NCI-H524 treated with DMSO at 0.1 percent for 48 hours (cell line): ENCODE data around the gene SEC23IP.
"Not testable (repeated sequence)": the region's sequence is repeated elsewhere in the genome, so short reads cannot be mapped to it uniquely, and the experiment has no call there.

Experiments
- DNase-seq: peaks from one replicate; lab custom pipeline; 2025; lab: John Stamatoyannopoulos, UW

SEC23IP gene

DNA sequence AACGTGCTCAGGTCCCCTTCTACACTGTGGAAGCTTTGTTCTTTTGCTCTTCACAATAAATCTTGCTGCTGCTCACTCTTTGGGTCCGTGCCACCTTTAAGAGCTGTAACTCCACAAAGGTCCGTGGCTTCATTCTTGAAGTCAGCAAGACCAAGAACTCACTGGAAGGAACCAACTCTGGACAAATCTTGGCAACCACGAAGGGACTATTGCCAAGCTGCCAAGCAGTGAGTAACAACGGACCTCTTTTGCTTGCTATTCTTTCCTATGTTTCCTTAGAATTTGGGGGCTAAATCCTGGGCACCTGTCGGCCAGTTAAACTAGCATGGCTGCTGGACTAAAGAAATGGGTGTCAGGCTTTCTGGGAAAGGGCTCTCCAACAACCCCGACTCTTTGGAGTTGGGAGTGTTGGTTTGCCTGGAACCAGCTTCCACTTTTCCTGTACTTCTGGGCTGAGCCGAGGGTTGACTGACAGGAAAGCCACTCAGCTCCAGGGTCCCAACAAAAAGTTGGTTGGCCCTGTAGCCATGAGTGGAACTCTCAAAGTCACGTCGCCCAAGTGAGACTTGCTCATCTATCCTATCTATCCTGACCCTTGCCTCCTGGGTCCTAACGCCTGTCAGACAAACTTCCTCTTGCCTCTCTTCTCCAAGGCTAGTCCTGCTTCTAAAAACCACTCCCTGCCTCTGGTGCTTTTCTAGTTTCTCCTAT, 8.5 kb upstream of the SEC23IP start:
- not testable (repeated sequence) for DNase-seq

DNA sequence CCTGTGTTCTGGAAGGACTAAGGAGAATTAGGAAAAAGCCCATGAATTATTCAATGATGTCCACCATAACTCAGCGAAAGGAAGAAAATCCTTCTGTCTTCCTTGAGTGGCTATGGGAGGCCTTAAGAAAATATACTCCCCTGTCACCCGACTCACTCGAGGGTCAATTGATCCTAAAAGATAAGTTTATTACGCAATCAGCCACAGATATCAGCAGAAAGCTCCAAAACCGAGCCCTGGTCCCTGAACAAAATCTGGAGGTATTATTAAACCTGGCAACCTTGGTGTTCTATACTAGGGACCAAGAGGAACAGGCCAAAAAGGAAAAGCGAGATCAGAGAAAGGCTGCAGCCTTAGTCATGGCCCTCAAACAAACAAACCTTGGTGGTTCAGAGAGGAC, 6.5 kb upstream of the SEC23IP start:
- not testable (repeated sequence) for DNase-seq

DNA sequence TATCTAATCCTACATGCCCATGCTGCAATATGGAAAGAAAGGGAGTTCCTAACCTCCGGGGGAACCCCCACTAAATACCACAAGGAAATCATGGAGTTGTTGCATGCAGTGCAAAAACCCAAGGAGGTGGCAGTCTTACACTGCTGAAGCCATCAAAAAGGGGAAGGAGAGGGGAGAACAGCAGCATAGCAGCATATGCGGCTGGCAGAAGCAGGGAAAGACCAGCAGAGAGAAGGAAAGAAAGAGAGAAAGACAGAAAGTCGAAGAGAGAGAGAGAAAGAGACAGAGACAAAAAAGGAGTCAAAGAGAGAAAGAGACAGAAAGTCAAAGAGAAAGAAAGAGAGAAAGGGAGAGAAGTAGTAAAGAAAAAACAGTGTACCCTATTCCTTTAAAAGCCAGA, 3.8 kb upstream of the SEC23IP start:
- DNase-seq: not testable (repeated sequence)

DNA sequence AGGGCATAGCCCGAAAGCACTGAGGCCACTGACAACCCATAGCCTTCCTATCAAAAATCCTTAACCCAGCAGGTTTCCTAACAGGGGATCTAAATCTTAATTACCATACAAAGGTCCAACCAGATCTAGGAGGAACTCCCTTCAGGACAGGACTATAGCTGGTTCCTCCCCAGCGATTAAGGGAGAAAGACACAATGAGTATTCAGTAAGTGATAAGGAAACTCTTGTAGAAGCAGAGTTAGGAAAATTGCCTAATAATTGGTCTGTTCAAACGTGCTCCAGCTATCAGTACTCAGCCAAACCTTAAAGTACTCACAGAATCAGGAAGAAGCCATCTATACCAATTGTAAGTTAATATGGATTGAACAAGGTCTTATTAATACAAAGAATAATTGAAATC, 3.3 kb upstream of the SEC23IP start:
- not testable (repeated sequence) for DNase-seq

DNA sequence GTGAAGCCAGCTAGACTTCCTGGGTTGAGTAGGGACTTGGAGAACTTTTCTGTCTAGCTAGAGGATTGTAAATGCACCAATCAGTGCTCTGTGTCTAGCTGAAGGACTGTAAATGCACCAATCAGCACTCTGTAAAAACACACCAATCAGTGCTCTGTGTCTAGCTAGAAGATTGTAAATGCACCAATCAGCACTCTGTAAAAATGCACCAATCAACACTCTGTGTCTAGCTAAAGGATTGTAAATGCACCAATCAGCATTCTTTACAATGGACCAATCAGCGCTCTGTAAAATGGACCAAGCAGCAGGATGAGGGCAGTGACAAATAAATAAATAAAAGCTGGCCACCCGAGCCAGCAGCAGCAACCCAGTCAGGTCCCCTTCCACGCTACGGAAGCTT, 2.2 kb upstream of the SEC23IP start:
- not testable (repeated sequence) for DNase-seq

DNA sequence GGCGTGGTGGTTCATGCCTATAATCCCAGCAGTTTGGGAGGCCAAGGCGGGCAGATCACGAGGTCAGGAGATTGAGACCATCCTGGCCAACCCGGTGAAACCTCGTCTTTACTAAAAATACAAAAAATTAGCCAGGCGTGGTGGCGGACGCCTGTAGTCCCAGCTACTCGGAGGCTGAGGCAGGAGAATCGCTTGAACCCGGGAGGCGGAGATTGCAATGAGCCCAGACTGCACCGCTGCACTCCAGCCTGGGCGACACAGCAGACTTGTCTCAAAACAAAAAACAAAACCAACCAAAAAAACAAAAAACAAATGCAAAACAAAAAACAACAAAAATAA, 712 bp upstream of the SEC23IP start:
- DNase-seq: not testable (repeated sequence)

DNA sequence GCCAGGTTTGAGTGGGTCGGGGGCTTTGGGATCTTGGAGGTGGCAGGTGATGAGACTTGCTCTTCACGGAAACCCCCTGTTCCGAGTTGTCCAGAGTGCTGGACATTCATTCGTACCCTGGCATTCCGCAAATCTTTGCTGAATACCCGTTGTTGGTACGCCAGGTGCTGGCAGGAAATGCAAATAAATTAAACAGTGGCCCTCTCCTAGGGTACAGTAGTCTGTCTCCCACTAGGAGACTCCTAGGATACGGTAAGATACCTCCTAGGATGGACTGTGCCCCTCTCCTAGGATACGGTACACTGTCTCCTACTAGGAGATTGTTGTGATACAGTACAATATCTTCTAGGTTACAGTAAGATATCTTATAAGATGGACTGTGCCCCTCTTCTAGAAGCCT, 544 bp downstream of the SEC23IP start:
- no peak for DNase-seq

DNA sequence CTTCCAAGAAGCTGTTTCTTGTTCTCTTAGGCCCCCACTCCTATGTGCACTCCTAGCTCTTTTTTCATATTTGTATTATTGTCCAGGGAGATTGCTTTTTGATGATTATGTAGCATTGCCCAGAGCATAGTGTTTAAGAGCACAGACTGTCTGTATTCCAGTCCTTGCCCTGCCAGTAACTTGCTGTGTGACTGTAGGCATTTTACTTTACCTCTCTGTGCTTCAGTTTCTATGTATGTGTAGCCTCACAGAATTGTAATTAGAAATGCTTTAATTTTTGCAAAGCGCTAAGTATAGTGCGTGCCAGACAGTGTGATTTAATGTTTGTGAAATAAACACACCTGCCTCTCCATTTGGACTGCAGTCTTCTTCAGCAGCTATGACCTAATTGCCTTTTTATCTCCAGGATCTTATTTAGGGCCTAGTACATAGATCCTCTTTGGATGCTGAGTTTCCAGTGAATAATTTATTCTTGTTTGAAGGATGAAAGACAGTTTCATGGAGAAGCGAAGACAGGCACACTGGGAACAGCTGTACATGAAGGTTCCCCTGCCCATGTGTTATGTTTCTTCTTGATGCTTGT, 1.4 kb downstream of the SEC23IP start:
- no peak for DNase-seq

DNA sequence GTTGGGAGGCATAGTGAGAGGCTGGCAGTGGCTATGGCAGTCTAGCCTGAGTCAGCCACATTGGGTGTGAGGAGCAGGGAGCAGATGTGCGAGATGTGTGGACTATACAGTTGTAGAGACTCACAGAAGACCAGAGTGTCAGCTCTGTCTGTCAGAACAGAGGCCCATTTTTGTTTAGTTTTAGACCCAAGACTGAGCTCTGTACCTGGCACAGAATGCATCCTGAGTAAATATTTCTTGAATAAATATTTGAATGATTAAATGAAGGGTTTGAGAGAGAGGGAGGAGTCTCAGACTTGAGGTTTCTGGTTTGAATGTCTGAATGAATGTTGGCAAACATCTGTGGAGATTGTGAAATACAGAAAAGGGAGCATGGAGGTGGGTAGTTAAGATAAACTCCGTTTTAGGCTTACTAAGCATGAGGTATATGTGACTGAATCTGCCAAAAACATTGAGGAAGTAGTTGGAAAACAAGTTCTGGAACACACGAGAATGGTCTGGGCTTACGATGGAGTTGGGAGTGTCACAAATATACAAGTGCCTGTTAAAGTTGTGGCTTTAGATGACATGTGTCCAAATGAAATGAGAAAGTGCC, 3.6 kb downstream of the SEC23IP start:
- no peak for DNase-seq

DNA sequence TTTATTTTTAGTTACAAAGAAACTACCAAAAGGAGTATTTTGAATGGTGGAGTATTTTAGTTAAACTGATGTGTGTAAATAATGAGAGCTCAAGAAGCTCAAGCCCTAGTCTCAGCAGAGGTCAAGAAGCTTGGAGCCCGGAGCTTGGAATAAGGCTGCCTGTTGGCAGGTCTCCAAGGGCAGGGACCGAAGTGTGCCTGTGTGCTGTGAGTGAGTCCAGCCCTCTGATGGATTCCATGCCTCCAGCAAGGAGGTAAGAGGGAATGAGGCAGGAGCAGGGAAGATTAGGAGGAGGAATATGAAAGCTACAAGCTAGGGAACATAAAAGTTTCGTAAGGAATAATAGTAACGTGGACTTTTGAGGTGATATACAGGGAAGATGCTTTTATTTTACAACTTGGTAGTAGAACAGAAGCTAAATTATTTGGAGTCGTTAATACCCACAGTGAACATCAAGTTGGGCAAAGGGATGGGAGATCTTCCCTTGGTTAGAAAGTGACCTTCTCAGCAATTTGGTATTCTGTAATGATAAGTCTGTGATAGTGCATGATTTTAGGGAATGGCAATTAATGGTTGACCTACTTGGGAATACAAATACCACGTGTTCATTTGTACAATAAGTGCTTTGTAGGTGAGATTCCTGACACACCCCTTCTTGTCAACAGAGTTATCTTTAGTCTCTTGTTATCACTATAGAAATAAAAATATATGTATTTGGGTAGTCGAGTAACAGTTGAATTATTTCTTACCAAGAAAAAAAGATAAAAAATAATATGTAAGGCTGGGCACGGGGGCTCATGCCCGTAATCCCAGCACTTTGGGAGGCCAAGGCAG, 4.6 kb downstream of the SEC23IP start:
- DNase-seq: no peak

DNA sequence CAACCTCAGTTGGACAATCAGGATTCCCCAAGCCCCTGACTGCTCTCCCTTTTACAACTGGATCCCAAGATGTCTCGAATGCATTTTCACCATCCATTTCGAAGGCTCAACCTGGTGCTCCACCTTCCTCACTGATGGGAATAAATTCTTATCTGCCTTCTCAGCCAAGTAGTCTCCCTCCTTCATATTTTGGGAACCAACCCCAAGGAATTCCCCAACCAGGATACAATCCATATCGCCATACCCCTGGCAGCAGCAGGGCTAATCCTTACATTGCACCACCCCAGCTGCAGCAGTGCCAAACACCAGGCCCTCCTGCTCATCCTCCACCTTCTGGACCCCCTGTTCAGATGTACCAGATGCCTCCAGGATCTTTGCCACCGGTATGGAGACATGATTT, 6.0 kb downstream of the SEC23IP start:
- no peak for DNase-seq

DNA sequence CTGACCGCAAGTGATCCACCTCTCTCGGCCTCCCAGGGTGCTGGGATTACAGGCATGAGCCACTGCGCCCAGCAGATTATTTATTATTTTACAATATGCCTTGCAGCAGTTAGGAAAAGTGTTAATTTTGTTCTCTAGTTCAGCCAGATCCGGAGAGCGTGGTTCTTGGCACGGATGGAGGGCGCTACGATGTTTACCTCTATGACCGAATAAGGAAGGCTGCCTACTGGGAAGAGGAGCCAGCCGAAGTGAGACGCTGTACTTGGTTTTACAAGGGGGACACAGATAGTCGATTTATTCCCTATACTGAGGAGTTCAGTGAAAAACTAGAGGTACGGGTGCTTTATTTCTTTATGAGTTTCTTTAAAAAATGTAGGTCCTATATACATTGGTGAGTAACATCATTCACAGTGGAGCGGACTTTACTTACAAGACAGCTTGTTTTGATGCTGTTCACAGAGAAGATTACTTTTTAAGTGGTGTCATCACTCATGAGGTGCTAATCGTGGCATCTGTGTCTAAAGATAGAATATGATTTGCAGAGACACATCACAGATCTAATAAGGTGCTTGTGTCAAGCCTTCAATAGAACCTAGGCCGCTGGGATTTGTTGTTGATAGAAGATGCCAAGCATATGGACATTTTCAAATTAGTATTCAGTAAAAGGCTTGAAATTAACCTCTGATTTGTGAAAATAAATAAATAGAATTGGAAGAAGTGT, 11.6 kb downstream of the SEC23IP start:
- DNase-seq: no peak

DNA sequence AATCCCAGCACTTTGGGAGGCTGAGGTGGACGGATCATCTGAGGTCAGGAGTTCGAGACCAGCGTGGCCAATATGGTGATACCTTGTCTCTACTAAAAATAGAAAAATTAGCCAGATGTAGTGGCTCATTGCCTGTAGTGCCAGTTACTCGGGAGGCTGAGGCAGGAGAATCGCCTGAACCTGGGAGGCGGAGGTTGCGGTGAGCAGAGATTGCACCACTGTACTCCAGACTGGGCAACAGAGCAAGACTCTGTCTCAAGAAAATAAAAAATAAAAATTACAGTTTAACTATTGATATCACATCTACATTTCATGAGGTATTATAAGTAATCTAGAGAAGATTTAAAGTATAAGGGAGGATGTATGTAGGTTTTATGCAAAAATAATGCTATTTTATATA, 15.2 kb downstream of the SEC23IP start:
- DNase-seq: not testable (repeated sequence)

DNA sequence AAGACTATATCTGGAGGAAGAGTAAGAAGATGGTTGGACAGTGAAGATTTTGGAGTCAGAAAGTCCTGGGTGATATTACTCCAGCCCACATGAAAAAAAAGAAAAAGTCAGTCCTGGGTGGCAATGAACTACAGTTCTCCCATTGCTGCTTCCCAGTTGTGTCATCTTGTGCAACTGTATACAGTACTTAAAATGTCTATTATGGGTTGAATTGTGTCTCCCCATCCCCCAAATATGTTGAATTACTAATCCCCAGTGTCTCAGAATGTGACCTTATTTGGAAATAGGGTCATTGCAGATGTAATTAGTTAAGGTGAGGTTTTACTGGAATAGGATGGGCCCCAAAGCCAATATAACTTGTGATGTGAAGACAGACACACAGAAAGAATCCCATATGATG, 15.6 kb downstream of the SEC23IP start:
- no peak for DNase-seq

DNA sequence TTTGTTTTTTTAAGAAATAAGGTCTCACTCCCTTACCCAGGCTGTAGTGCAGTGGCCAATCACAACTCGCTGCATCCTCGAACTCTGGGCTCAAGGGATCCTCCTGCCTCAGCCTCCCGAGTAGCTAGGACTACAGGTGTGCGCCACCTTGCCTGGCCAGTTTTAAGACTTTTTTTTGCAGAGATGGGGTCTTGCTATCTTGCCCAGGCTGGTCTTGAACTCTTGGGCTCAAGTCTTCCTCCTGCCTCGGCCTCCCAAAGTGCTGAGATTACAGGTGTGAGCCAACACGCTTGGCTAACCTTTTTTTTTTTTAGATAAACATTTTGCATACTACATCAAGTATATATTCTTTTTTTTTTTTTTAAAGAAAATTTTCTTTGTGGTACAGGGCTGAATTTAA, 18.2 kb downstream of the SEC23IP start:
- DNase-seq: no peak

DNA sequence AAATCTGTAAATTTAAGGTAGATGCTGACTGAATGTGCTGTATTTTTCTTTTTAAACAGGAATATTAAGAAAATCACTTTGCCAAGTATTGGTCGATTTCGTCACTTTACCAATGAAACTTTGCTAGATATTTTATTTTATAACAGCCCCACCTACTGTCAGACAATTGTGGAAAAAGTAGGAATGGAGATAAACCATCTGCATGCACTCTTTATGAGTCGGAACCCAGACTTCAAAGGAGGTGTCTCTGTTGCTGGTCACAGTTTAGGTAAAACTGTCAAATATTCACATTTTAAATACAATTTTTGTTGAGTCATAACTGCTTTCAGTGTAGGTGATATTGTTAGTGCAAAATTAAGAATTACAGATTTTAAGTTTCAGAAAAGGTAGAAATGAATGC, 25.2 kb downstream of the SEC23IP start:
- no peak for DNase-seq

DNA sequence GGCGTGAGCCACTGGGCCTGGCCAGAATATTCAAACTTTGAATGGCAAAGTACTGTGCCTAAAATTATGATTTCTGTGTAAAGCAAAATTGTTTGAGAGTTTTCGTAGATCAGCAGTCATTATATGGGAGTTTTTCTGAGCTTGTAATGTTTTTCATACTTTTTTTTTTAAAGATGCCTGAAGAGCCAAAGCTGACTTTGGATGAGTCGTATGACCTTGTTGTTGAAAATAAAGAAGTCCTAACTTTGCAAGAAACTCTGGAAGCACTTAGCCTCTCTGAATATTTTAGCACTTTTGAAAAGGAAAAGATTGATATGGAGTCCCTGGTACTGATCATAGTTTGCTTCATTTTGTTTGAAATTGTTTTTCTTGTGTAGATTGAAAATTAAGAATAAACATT, 26.7 kb downstream of the SEC23IP start:
- DNase-seq: no peak

DNA sequence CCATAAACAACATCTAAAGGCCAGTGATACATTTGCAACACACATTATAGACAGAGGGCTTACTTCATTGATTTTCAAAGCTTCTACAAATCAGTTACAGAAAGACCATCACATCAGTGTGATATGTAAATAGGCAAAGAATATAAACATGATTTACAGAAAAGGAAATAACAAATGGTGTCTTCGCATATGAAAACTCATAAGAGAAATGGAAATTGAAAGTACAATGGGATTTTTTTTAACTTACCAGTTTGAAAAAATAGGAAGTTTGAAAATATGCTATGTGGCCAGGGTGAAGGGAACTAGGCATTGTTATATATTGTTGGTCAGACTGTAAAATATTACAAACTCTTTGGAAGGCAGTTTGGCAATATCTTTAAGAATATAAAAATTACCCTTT, 27.3 kb downstream of the SEC23IP start:
- no peak for DNase-seq

DNA sequence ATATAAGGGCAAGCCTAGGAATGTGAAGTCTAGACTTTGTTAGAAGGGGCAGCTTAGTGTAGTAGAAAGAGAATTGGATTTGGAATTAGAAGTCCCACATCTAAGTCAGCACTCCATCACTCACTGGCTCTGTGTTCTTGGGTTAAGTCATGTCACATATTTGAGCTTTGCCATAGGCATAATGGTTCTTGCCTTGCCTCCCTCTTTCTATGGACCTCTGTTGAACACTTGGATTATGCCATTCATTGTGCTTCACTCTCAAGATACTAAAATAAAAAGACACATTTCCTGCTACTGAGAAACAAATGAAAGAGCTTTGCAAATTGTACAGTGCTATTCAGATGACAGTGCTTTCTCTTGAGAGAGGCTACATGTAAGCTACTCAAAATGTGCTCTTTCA, 35.9 kb downstream of the SEC23IP start:
- DNase-seq: no peak

DNA sequence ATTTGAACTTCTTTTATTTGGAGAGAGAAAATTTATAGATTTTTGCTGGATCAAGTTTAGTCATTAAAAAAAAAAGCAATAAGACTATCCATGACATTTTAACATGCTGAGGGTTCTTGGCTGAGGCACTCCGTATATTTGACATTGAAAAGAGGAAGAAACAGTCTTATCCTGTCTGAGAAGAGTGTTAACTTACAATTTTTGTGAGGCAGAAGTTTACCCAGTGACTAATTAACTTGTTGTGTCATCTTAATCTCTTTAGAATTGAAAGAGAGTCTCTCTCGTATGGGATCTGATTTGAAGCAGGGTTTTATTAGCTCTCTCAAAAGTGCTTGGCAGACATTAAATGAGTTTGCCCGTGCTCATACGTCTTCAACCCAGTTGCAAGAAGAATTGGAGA, 39.3 kb downstream of the SEC23IP start:
- DNase-seq: no peak

DNA sequence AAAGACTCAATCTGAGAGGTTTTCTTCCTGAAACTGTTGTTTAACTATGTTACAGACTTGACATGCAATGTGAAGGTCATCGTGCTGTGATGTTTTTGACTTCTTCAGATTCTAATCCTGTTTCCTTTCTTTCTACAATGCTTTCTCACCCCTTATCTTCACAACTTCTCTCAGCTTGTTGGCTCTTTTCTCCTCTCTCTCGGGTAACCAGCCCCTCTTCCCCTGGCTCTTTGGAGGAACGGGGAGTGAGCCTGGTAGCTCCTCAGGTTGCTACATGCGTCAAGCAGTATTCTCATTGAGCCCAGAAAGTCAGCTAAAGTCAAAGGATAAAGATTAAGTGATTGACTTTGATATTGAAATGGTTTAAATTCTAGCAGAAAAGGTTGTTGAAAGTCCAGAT, 40.1 kb downstream of the SEC23IP start:
- no peak for DNase-seq

DNA sequence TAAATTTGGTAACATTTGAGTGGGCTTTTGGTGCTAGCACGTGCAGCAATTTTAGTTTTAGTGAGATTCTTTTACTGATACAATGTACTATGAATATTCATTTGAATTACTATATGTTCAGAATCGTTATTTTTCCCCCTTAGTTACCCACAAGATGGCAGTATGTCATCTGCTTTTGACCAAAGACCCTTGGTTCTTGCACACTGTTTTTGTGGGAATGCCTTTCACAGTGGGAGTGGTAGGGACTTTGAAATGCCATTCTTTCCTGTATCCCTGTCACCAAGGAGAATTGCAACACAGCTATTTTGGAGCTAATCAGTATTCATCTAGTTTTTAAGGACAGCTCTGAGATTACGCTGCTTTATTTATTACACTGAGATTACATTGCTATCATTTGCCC, 40.6 kb downstream of the SEC23IP start:
- DNase-seq: no peak
